WTC11 (cell line): ENCODE data around the gene ECHDC3. TPM values are rescaled to one million over a fixed set of nuclear protein-coding genes. Genes with fewer than 3 reads are reported as not detected.
A peak's percentile ranks its signal among the peaks of the same experiment; 100 is the strongest.

ENCODE experiments used
- ATAC-seq: fragments of 200-7000 bp; cut with Tn5 transposase; 2 replicates; pipeline ENCODE4 v1.10.0; 2021; ENCODE audit warnings: mild to moderate bottlenecking, moderate library complexity
- CTCF ChIA-PET: fragments of 300-600 bp; sonication (Branson Sonifier 250); formaldehyde crosslinking; loops from one replicate; lab custom pipeline; 2021; ENCODE audit warnings: antibody characterized with exemption; lab: Charles Lee
- POLR2A ChIA-PET: fragments of 350-600 bp; sonication (Branson Sonifier 250); formaldehyde crosslinking; loops from one replicate; lab custom pipeline; 2021; ENCODE audit warnings: antibody characterized with exemption; lab: Charles Lee
- DNase-seq: peaks from one replicate; pipeline ENCODE4 v3.0.0; 2021; ENCODE audit warnings: low spot score
- H3K27ac Mint-ChIP-seq: 2 replicates; pipeline ENCODE4 v1.8.0; 2021; ENCODE audit warnings: mixed read lengths
- H3K27me3 Mint-ChIP-seq: 2 replicates; pipeline ENCODE4 v1.8.0; 2021; ENCODE audit warnings: low read depth, mild to moderate bottlenecking, moderate library complexity, mixed read lengths
- H3K36me3 Mint-ChIP-seq: 2 replicates; pipeline ENCODE4 v1.8.0; 2021; ENCODE audit warnings: mixed read lengths
- H3K4me1 Mint-ChIP-seq: 2 replicates; pipeline ENCODE4 v1.8.0; 2022; ENCODE audit warnings: mixed read lengths
- H3K4me3 Mint-ChIP-seq: 2 replicates; pipeline ENCODE4 v1.8.0; 2021; ENCODE audit warnings: mild to moderate bottlenecking, moderate library complexity, mixed read lengths
- H3K9me3 Mint-ChIP-seq: 2 replicates; pipeline ENCODE4 v1.8.0; 2021; ENCODE audit warnings: mixed read lengths
- ATF3 ChIP-seq: sonication (generic); formaldehyde crosslinking; conservative IDR thresholded peaks from 2 replicates; pipeline ENCODE4 v1.8.1; 2022; ENCODE audit warnings: mild to moderate bottlenecking, missing genetic modification reagents
- ATF6 ChIP-seq: sonication (generic); formaldehyde crosslinking; IDR thresholded peaks from 2 replicates; pipeline ENCODE4 v1.8.1; 2023; ENCODE audit warnings: mild to moderate bottlenecking, missing genetic modification reagents
- CBFB ChIP-seq: sonication (generic); formaldehyde crosslinking; IDR thresholded peaks from 2 replicates; pipeline ENCODE4 v1.8.1; 2022; ENCODE audit warnings: mild to moderate bottlenecking, low read depth, missing genetic modification reagents
- FOXP1 ChIP-seq: sonication (generic); formaldehyde crosslinking; IDR thresholded peaks from 2 replicates; pipeline ENCODE4 v1.8.0; 2022; ENCODE audit warnings: missing genetic modification reagents, mild to moderate bottlenecking, moderate library complexity, borderline replicate concordance
- GABPB1 ChIP-seq: sonication (generic); formaldehyde crosslinking; IDR thresholded peaks from 2 replicates; pipeline ENCODE4 v1.8.1; 2023; ENCODE audit warnings: mild to moderate bottlenecking, missing genetic modification reagents
- GRHL2 ChIP-seq: fragments of 250-450 bp; sonication (Bioruptor Pico); IDR thresholded peaks from 2 replicates; pipeline ENCODE4 v1.8.0; 2022; ENCODE audit warnings: mild to moderate bottlenecking, moderate library complexity; ENCODE audit not compliant: insufficient replicate concordance, severe bottlenecking
- KAT7 ChIP-seq: sonication (generic); formaldehyde crosslinking; IDR thresholded peaks from 2 replicates; pipeline ENCODE4 v1.8.1; 2023; ENCODE audit warnings: missing genetic modification reagents, mild to moderate bottlenecking, borderline replicate concordance
- MAX ChIP-seq: sonication (generic); formaldehyde crosslinking; IDR thresholded peaks from 2 replicates; pipeline ENCODE4 v1.8.0; 2022; ENCODE audit warnings: mild to moderate bottlenecking, missing genetic modification reagents
- MXD4 ChIP-seq: fragments of 250-450 bp; sonication (Bioruptor Pico); IDR thresholded peaks from 2 replicates; pipeline ENCODE4 v1.8.0; 2021; ENCODE audit warnings: mild to moderate bottlenecking, moderate library complexity, borderline replicate concordance
- NR1H2 ChIP-seq: sonication (generic); formaldehyde crosslinking; IDR thresholded peaks from 2 replicates; pipeline ENCODE4 v1.9.0; 2021; ENCODE audit warnings: mild to moderate bottlenecking, moderate library complexity, missing genetic modification reagents
- NR2C2 ChIP-seq: sonication (generic); formaldehyde crosslinking; IDR thresholded peaks from 2 replicates; pipeline ENCODE4 v1.8.0; 2022; ENCODE audit warnings: mild to moderate bottlenecking, missing genetic modification reagents
- RELA ChIP-seq: sonication (generic); formaldehyde crosslinking; IDR thresholded peaks from 2 replicates; pipeline ENCODE4 v1.8.1; 2022; ENCODE audit warnings: missing genetic modification reagents, mild to moderate bottlenecking, borderline replicate concordance
- RORB ChIP-seq: fragments of 250-450 bp; sonication (Bioruptor Pico); IDR thresholded peaks from 2 replicates; pipeline ENCODE4 v1.9.0; 2021; ENCODE audit warnings: mild to moderate bottlenecking
- SMAD4 ChIP-seq: sonication (generic); formaldehyde crosslinking; IDR thresholded peaks from 2 replicates; pipeline ENCODE4 v1.8.0; 2022; ENCODE audit warnings: mild to moderate bottlenecking, missing genetic modification reagents
- SP1 ChIP-seq: sonication (generic); formaldehyde crosslinking; conservative IDR thresholded peaks from 2 replicates; pipeline ENCODE4 v1.8.1; 2022; ENCODE audit warnings: missing genetic modification reagents
- TEAD4 ChIP-seq: sonication (generic); formaldehyde crosslinking; IDR thresholded peaks from 2 replicates; pipeline ENCODE4 v1.8.0; 2022; ENCODE audit warnings: mild to moderate bottlenecking, missing genetic modification reagents
- ZBTB21 ChIP-seq: sonication (generic); formaldehyde crosslinking; IDR thresholded peaks from 2 replicates; pipeline ENCODE4 v1.8.1; 2023; ENCODE audit warnings: mild to moderate bottlenecking, missing genetic modification reagents, borderline replicate concordance
- ZMAT4 ChIP-seq: fragments of 250-450 bp; sonication (Bioruptor Pico); IDR thresholded peaks from 2 replicates; pipeline ENCODE4 v1.9.0; 2021; ENCODE audit warnings: mild to moderate bottlenecking
- ZNF232 ChIP-seq: sonication (generic); formaldehyde crosslinking; IDR thresholded peaks from 2 replicates; pipeline ENCODE4 v1.8.0; 2022; ENCODE audit warnings: mild to moderate bottlenecking, missing genetic modification reagents
- ZNF263 ChIP-seq: sonication (generic); formaldehyde crosslinking; IDR thresholded peaks from 2 replicates; pipeline ENCODE4 v1.8.1; 2022; ENCODE audit warnings: low read depth, mild to moderate bottlenecking, moderate library complexity, missing genetic modification reagents
- total RNA-seq: library from RNA; stranded (reverse); gene quantifications from 3 replicates; pipeline ENCODE4 v1.2.3, GENCODE V29; 2021
- TF ChIP-seq, protein P1 (sequence below): sonication (generic); formaldehyde crosslinking; IDR thresholded peaks from 2 replicates; pipeline ENCODE4 v1.8.0; 2022; ENCODE audit warnings: mild to moderate bottlenecking, missing genetic modification reagents
- TF ChIP-seq, protein P2 (sequence below): sonication (generic); formaldehyde crosslinking; IDR thresholded peaks from 2 replicates; pipeline ENCODE4 v1.8.1; 2023; ENCODE audit warnings: mild to moderate bottlenecking, missing genetic modification reagents, borderline replicate concordance
- TF ChIP-seq, protein P3 (sequence below): fragments of 250-450 bp; sonication (Bioruptor Pico); IDR thresholded peaks from 2 replicates; pipeline ENCODE4 v1.9.0; 2021; ENCODE audit warnings: mild to moderate bottlenecking

Gene ECHDC3
- total RNA-seq, 1 experiment from 2014 or later, result 17.1 TPM

GRCh38 chr10:11810313-11810766 is 68.2 kb downstream of the ECHDC3 start:
- CTCF ChIA-PET, result interaction anchor here (1.0 kb wide), 1 partner anchor 177 kb away, joined by 3 read pairs; no protein-coding TSS in a partner anchor
- POLR2A ChIA-PET, result no interaction called here

DNA sequence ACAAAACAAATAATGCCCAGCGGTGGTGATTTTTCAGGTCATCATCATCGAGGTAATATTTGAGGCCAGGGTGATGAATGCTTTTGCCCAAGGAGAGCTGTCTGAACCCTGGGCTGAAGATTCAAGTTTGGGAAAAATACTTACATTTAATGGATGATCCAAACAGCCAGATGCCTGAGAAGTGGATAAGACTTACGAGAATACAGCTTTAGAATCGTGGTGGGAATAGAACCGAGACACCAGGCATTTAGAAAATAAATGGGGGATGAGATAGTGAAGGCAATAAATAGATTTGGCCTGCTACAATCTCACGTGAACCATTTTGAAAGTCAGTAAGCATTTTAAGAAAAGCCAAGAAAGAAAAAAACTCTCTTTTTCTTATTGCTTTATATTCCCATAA is 68.8 kb downstream of the ECHDC3 start:
- ATAC-seq, result no peak
- DNase-seq, result no peak
- Mint-ChIP-seq H3K4me3 (no peak overlapping the region), H3K9me3 (no peaks in the 10 kb centered on the region), H3K27ac (no peak overlapping the region), H3K4me1 (peaks cover 15% of the 10 kb centered on the region), H3K27me3 (no peaks in the 10 kb centered on the region), H3K36me3 (no peaks in the 10 kb centered on the region)
- TF ChIP-seq NR1H2, result no peak
- TF ChIP-seq RORB (CRISPR knock-in tag), result no peak
- no peak for TF ChIP-seq ATF6 (CRISPR knock-in tag)
- no peak for TF ChIP-seq RELA (CRISPR knock-in tag)
- TF ChIP-seq SMAD4 (CRISPR knock-in tag), result no peak
- TF ChIP-seq ZNF263 (CRISPR knock-in tag), result no peak
- no peak for TF ChIP-seq ZMAT4 (CRISPR knock-in tag)
- no peak for TF ChIP-seq ZNF232 (CRISPR knock-in tag)
- TF ChIP-seq ZBTB21 (CRISPR knock-in tag), result no peak
- TF ChIP-seq GRHL2 (CRISPR knock-in tag), result no peak
- TF ChIP-seq CBFB (CRISPR knock-in tag), result no peak
- TF ChIP-seq MXD4 (CRISPR knock-in tag), result no peak
- no peak for TF ChIP-seq KAT7 (CRISPR knock-in tag)
- TF ChIP-seq, protein P1, sequence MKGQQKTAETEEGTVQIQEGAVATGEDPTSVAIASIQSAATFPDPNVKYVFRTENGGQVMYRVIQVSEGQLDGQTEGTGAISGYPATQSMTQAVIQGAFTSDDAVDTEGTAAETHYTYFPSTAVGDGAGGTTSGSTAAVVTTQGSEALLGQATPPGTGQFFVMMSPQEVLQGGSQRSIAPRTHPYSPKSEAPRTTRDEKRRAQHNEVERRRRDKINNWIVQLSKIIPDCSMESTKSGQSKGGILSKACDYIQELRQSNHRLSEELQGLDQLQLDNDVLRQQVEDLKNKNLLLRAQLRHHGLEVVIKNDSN (CRISPR knock-in tag), result no peak
- ChIA-PET POLR2A (no interaction called here), CTCF (interaction anchor here (0.6 to 1.0 kb wide), 2 partner anchors 176 to 234 kb away, joined by 3 read pairs; no protein-coding TSS in a partner anchor)

More at GRCh38 chr10:11810313-11810766, 68.2 kb downstream of the ECHDC3 start:
- no peaks in the 10 kb centered on the region for H3K36me3 Mint-ChIP-seq
- H3K4me3 Mint-ChIP-seq, result no peak overlapping the region
- H3K9me3 Mint-ChIP-seq, result no peaks in the 10 kb centered on the region
- H3K27ac Mint-ChIP-seq, result peak overlapping the region; percentile 71; the same call in 1 of the 2 replicates
- H3K4me1 Mint-ChIP-seq, result peaks cover 15% of the 10 kb centered on the region
- no peaks in the 10 kb centered on the region for H3K27me3 Mint-ChIP-seq
- TF ChIP-seq SP1 (CRISPR knock-in tag), result no peak
- TF ChIP-seq GABPB1, result 0 out of 2 replicates have a peak, but pooled peaks have one; percentile 26
- no peak for DNase-seq
- ATAC-seq, result no peak

- Mint-ChIP-seq H3K9me3 (no peaks in the 10 kb centered on the region), H3K36me3 (no peaks in the 10 kb centered on the region), H3K4me3 (no peak overlapping the region), H3K27ac (no peak overlapping the region), H3K4me1 (peaks cover 15% of the 10 kb centered on the region), H3K27me3 (no peaks in the 10 kb centered on the region)
- ATAC-seq (no peak), DNase-seq (no peak)
- ChIA-PET CTCF (interaction anchor here (1.9 kb wide), 1 partner anchor 30 kb away, joined by 7 read pairs; no protein-coding TSS in a partner anchor), POLR2A (interaction anchor here (0.5 kb wide), 1 partner anchor 443 kb away, joined by 4 read pairs; no protein-coding TSS in a partner anchor)
- TF ChIP-seq NR2C2 (CRISPR knock-in tag), result no peak
- TF ChIP-seq, protein P2, sequence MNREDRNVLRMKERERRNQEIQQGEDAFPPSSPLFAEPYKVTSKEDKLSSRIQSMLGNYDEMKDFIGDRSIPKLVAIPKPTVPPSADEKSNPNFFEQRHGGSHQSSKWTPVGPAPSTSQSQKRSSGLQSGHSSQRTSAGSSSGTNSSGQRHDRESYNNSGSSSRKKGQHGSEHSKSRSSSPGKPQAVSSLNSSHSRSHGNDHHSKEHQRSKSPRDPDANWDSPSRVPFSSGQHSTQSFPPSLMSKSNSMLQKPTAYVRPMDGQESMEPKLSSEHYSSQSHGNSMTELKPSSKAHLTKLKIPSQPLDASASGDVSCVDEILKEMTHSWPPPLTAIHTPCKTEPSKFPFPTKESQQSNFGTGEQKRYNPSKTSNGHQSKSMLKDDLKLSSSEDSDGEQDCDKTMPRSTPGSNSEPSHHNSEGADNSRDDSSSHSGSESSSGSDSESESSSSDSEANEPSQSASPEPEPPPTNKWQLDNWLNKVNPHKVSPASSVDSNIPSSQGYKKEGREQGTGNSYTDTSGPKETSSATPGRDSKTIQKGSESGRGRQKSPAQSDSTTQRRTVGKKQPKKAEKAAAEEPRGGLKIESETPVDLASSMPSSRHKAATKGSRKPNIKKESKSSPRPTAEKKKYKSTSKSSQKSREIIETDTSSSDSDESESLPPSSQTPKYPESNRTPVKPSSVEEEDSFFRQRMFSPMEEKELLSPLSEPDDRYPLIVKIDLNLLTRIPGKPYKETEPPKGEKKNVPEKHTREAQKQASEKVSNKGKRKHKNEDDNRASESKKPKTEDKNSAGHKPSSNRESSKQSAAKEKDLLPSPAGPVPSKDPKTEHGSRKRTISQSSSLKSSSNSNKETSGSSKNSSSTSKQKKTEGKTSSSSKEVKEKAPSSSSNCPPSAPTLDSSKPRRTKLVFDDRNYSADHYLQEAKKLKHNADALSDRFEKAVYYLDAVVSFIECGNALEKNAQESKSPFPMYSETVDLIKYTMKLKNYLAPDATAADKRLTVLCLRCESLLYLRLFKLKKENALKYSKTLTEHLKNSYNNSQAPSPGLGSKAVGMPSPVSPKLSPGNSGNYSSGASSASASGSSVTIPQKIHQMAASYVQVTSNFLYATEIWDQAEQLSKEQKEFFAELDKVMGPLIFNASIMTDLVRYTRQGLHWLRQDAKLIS, result no peak
- TF ChIP-seq RELA (CRISPR knock-in tag), result no peak
- no peak for TF ChIP-seq TEAD4 (CRISPR knock-in tag)
- TF ChIP-seq MAX, result no peak
- TF ChIP-seq FOXP1 (CRISPR knock-in tag), result no peak
- TF ChIP-seq ATF3, result no peak
- TF ChIP-seq, protein P3, sequence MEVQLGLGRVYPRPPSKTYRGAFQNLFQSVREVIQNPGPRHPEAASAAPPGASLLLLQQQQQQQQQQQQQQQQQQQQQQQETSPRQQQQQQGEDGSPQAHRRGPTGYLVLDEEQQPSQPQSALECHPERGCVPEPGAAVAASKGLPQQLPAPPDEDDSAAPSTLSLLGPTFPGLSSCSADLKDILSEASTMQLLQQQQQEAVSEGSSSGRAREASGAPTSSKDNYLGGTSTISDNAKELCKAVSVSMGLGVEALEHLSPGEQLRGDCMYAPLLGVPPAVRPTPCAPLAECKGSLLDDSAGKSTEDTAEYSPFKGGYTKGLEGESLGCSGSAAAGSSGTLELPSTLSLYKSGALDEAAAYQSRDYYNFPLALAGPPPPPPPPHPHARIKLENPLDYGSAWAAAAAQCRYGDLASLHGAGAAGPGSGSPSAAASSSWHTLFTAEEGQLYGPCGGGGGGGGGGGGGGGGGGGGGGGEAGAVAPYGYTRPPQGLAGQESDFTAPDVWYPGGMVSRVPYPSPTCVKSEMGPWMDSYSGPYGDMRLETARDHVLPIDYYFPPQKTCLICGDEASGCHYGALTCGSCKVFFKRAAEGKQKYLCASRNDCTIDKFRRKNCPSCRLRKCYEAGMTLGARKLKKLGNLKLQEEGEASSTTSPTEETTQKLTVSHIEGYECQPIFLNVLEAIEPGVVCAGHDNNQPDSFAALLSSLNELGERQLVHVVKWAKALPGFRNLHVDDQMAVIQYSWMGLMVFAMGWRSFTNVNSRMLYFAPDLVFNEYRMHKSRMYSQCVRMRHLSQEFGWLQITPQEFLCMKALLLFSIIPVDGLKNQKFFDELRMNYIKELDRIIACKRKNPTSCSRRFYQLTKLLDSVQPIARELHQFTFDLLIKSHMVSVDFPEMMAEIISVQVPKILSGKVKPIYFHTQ (CRISPR knock-in tag), result no peak
These were observed 71.0 kb downstream of the ECHDC3 start for GRCh38 chr10:11813177-11813576.
